Mucosa of gallbladder (tissue), 1 donor: Measurements from ENCODE around the gene GRK5. TPM values are rescaled to one million over a fixed set of nuclear protein-coding genes. Genes with fewer than 3 reads are reported as not detected.
"Not testable (repeated sequence)": the region's sequence is repeated elsewhere in the genome, so short reads cannot be mapped to it uniquely, and the experiment has no call there.

Experiments used
- DNase-seq: peaks from one replicate; pipeline ENCODE4 v3.0.0-alpha.2; 2020; ENCODE audit warnings: low spot score
- total RNA-seq: library from RNA; stranded (reverse); gene quantifications from one replicate; pipeline ENCODE4 v1.2.1, GENCODE V29; 2021
- donor health status: DM: no; HTN: no; CAD: no.

GRK5 gene
- total RNA-seq, 1 donor from 2014 or later: 21.1 TPM

DNA sequence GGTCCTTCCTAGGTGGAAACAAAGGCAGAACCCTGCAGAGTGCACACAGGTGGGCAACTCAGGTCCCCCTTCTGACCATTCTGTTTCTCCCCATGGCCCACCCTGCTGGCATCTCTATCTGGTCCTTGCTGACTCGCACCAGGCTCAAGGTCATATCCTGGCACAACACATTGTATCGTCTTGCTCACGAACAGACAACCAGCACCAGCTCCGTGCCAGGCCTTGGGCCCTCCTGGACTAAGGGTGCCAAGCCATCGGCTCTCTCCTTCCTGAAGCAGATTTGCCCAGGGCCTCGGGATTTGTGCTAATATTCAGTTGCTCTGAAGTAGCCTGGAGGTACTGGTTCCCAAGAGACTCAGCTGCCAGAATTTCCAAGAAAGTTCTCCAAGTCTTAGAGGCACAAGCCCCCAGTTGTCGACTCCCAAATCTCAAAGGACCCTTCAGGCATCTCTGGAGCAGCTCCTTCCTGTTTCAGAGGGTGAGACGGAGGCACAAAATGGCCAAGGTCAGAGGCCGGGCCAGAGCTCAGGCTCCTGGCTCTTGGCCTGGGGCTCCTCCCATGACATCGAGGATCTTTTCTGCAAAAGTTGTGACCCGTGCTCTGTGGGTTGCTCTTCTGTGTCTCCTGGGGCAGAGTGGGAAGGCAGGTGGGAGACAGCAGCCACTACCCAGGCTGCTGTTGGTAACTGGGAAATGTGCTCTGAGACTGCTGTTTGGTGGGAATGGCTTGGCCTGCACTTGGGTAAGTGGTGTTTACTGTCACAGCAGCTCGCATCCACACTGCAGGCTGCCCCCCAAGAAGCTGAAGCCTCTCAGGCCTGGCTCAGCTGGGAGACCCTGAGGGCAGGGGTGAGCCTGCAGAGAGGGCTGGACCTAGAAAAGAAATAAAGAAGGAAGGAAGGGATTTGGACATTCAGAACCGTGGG lies 213.8 kb downstream of the GRK5 start:
- no peak for DNase-seq

DNA sequence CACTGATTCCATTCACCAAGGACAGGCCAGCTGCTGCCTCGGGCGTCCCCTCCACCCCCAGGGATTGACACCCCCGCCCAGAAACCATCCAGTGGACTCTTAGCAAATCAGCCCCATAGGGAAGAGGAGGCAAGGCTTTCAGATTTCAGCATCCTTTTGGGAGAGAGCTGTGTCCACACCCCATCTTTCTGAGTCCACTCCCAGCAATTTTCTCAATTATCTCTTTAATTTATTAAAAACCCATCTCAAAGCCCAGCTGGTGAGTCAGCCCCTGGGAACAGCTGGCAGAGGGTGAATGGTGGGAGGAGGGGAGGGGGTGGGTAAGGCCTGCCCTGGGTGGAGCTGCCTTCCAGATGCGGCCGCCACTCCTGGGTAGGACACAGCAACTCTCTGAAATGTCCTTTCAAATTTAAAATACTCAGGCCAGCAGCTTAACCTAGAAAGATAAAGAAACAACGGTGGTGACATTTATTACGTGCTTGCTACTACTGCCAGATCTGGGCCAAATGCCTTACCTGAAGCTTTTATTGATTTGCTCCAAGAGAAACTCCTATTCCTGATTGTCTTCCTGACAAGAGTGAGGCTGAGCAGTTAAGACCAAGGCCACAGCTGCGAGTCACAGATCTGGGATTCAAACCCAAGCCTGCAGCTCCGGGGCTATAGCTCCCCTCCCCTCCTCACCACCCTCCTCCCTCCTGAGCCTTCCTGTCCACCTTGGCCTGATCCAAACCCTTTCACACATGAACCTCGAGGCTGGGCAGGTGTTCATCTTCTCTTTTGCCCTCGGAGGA lies 214.7 kb downstream of the GRK5 start:
- DNase-seq: no peak

DNA sequence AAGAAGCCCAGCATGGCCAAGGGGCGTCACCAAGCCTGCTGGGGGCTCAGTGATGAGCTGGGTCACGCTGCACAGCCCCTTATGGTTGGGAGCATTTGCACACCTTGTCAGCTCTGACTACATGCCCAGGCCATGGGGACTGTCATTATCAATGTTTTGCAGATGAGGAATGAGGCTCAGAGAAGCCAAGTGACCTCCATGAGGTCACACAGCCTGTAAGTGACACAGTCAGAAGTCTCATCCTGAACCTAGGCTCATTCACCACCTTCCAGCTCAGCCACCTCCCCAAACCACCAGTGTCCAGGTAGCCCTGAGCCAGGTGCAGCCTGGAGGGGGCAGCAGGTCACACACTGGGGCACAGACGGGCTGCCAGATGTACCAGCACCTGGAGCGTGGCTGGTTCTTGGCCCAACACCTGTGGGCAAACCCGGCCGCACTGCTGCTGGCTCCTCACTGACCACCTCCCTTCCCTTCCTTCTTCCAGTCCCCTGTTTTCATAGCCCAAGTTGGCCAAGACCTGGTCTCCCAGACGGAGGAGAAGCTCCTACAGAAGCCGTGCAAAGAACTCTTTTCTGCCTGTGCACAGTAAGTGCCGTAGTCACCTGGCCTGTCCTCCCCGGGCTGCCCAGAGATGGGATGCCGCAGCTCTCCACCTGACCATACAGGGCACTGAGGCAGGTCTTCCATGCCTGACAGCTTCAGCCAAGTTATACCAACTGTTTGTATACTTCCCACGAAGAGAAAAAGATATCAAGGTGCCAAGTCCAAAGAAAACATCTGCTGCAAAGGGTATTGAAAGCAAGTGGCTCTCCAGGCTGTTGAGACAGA lies 215.5 kb downstream of the GRK5 start:
- no peak for DNase-seq

- no peak for DNase-seq
Measured at GRCh38 chr10:119423510-119424257, 216.3 kb downstream of the GRK5 start.

GRCh38 chr10:119424258-119424975 lies 217.0 kb downstream of the GRK5 start:
- DNase-seq: no peak

DNA sequence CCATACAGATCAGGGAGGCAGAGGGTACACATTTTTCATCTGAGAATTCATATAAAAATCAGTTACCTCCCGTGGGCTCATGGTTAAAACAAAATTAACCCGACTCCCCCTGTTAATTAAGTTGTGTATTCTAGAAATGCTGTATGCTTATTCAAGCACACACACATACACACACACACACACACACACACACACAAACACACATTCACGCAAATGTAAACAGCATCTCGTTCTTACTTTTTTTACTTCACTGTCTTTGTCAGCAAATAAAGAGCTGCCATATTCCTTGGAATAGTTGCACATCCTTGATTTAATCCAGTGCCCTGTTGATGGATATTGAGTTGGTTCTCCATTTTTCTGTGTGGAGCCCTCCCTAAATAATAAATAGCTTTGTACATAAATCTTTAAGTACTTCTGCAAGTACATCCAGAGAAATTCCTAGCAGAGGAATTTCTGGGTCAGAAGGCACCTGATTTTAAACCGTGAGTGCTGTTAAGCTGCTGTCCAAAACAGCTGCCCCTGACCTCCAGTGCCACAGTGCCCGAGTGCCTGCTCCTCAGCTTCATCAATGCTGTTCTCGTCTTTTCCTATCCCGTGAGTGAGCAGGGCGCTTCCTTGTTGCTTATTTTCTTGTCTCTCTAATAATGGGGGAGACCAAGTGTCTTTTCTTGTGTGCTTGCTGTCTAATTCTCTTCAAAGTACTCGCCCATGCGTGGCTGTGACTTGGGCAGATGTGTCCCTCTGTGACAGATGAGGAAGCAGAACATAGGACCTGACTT lies 217.9 kb downstream of the GRK5 start:
- no peak for DNase-seq

DNA sequence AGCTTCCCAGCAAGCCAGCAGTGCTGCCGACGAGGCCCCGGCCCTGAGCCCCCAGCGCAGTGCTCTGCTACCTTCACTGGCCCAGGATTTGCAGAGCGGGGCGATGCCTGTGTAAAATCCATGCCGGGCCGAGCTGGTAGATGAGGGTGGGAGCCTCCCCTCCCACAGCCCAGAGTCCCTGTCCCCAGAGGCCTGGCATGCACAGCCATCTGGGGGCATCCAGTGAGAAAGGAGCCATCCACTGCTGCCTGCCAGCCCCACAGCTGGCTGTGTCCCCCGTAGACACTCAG lies 218.5 kb downstream of the GRK5 start:
- DNase-seq: no peak

- DNase-seq: no peak
Measured at GRCh38 chr10:119426699-119427098, 219.3 kb downstream of the GRK5 start.

GRCh38 chr10:119427263-119427864 lies 220.0 kb downstream of the GRK5 start:
- DNase-seq: no peak

DNA sequence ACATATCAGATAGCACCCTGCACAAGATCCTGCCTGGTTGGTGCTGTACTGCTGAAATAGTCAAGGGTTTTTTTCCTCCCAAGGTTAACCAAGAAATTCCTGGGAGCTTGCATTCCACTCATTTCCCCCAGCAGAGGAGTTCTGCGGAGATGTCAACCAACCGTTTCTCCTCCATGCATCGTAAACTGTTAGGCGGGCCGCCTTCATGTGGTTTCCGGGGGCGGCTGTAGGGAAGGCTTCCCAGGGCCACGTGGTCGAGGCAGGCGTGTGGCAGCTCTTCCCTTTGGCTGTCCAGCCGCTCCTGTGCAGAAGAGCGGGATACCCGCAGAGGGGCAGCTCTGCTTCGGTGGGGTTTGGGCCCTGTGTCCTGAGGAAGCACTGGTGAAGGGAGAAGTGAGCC lies 221.4 kb downstream of the GRK5 start:
- DNase-seq: no peak

DNA sequence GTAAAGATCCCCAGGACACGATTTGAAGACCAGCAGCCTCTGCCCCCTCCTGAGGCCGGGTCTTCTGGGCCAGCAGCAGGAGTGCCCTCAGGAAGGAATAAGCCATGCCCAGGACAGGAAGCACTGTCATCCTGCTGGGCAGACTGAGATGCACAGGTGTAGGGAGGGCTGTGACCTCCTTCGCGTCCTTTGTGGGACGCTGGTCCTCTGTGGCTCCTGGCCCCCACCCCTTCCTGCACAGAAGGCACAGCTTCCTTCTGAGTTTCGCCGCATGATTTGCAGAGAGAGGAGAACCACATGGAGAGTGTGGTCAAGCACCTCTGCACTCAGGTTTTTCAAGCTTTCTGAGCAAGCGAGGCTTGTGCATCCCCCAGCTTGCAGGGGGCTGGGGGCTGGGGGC lies 222.4 kb downstream of the GRK5 start:
- DNase-seq: no peak

DNA sequence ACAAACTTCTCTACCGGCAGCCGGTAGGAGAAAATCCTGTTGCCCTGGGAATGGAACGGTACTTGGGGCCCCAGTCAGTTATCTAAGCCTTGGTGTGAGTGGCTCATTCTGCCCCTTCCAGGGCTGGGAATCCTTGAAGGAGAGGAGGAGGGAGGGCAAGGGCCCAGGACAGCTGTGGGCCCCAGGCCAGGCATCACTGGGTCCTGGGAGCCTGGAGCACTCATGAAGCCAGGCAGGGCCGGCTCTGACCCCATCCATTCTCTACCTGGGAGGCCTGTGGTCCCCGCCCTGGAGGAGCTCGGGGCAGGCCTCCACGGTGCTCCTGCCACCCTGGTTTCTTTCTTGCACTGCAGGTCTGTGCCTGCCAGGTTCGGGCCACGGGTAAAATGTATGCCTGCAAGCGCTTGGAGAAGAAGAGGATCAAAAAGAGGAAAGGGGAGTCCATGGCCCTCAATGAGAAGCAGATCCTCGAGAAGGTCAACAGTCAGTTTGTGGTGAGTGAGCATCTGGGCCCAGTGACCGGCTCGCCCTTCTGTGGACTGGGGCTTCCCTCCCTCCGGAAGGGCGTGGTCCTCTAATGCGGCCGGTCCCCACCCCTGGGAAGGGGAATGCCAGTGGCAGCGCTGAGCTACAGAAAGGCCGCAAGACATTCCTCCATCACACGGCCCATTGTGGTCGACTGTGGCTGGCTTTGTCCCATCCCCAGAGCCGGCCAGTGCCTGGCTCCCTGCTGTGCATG lies 223.8 kb downstream of the GRK5 start:
- DNase-seq: no peak

DNA sequence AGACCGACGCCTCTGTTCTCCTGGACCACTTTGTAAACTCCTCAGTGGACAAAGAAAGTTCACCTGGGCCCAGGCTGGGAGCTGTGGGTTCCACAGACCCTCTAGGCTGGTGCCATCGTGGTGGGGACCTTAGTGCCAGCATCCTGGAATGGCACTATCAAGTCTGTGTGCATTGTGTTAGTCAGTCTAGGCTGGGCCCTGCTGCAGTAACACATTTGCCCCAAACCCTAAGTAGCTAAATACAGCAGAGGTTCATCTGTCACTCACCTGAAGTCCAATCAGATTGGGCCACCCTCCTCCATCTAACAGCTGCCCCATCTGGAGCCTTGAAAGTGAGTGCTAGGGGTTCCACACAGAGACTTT lies 224.4 kb downstream of the GRK5 start:
- no peak for DNase-seq

GRCh38 chr10:119434942-119435341 lies 227.6 kb downstream of the GRK5 start:
- not testable (repeated sequence) for DNase-seq

- DNase-seq: no peak
Measured at GRCh38 chr10:119438717-119439116, 231.3 kb downstream of the GRK5 start.

DNA sequence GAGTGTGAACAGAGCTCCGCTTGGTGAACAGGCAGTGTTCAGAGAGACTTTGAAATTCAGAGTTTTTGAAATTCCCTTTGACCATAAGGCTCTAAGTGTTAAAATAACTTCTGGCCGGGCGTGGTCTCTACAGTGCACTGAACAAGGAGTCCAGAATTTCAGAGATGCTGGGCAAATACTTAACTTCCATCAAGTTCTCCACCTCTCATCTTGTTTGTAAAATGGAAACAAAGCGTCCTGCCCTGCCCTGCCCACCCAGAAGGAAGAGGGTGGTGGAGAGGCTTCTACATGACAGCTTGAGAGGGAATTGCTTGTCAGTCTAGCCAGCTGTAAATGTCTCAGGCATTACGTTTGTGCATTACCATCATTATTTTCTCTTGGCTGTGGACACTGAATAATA lies 232.6 kb downstream of the GRK5 start:
- no peak for DNase-seq

GRCh38 chr10:119441151-119441821 lies 233.9 kb downstream of the GRK5 start:
- DNase-seq: peak; percentile 38
